K562 (cell line): ENCODE results near the gene CXCR5. TPM values are rescaled to one million over a fixed set of nuclear protein-coding genes. Genes with fewer than 3 reads are reported as not detected.

Experiments used
- ATAC-seq: fragments of 200-7000 bp; cut with Tn5 transposase; 3 replicates; pipeline ENCODE4 v1.9.1; 2020; ENCODE audit warnings: moderate library complexity
- BruUV-seq: library from RNA; stranded (reverse); fragments of 400-500 nt; replicated peaks from 2 replicates; lab custom pipeline; 2021; lab: Mats Ljungman, UMichigan
- CTCF ChIA-PET: fragments of 300-600 bp; formaldehyde crosslinking; extraction: SDS; loops from one replicate; lab custom pipeline; 2021; ENCODE audit warnings: low intra/inter-chr PET ratio; lab: Yijun Ruan, JAX
- POLR2A ChIA-PET: fragments of 300-600, 350-650 bp; sonication (Branson Sonifier 250); formaldehyde crosslinking; extraction: SDS; loops from one replicate; lab custom pipeline; 2021; ENCODE audit warnings: antibody characterized with exemption, inconsistent platforms; lab: Yijun Ruan, JAX
- DNase-seq, 4 experiments: peaks; one replicate each; pipeline versions ENCODE4 v3.0.0 to v3.0.0-alpha.2; 2011 to 2018; ENCODE audit warnings: low spot score in 3 of 4, mixed read lengths in 3 of 4; ENCODE audit errors: extremely low read depth in 1 of 4
- FAIRE-seq: peaks from 2 replicates; lab custom pipeline; 2011; peaks lifted over from hg19 to GRCh38; lab: Jason Lieb, UNC
- H2AFZ ChIP-seq: 2 replicates; pipeline ENCODE4 v1.6.0; 2011; ENCODE audit warnings: low read depth, low read length, control low read depth, inconsistent platforms
- H3K27ac ChIP-seq: fragments of 200-600 bp; 3 replicates; pipeline ENCODE4 v1.8.0; 2011; ENCODE audit warnings: low read depth, mild to moderate bottlenecking, control low read depth, inconsistent platforms, low read length, moderate library complexity, mixed read lengths; ENCODE audit errors: extremely low read depth
- H3K27me3 ChIP-seq, 2 experiments: fragments of 300-600 bp in 1 of 2; 2 replicates in 1 of 2; 3 replicates in 1 of 2; pipeline versions ENCODE4 v1.6.0 to v1.8.0; 2011; ENCODE audit warnings: inconsistent platforms in 2 of 2, low read length in 2 of 2, mild to moderate bottlenecking in 1 of 2, mixed read lengths in 1 of 2, moderate library complexity in 1 of 2; ENCODE audit not compliant: control insufficient read depth in 2 of 2, insufficient read depth in 2 of 2
- H3K36me3 ChIP-seq: fragments of 300-600 bp; 3 replicates; pipeline ENCODE4 v1.8.0; 2011; ENCODE audit warnings: mild to moderate bottlenecking, low read length, inconsistent platforms; ENCODE audit not compliant: control insufficient read depth, insufficient read depth
- H3K4me1 ChIP-seq, 2 experiments: fragments of 200-600 bp in 1 of 2; replicated peaks in 1 of 2; 2 replicates in 1 of 2; 3 replicates in 1 of 2; pipeline versions ENCODE4 v1.5.1 to v1.8.0; 2011; ENCODE audit warnings: inconsistent platforms in 2 of 2, low read length in 2 of 2, mild to moderate bottlenecking in 1 of 2, mixed read lengths in 1 of 2, moderate library complexity in 1 of 2; ENCODE audit not compliant: control insufficient read depth in 2 of 2, insufficient read depth in 2 of 2
- H3K4me2 ChIP-seq: 2 replicates; pipeline ENCODE4 v1.6.1; 2011; ENCODE audit warnings: low read length, control low read depth, inconsistent platforms, mixed read lengths; ENCODE audit not compliant: insufficient read depth
- H3K4me3 ChIP-seq: fragments of 200-600 bp; sonication (generic), shearing (Covaris generic); 2 replicates; pipeline ENCODE4 v1.5.1; 2016; ENCODE audit warnings: control low read depth, inconsistent platforms
- H3K79me2 ChIP-seq: fragments of 200-600 bp; 3 replicates; pipeline ENCODE4 v1.8.0; 2011; ENCODE audit warnings: low read length, inconsistent platforms; ENCODE audit not compliant: control insufficient read depth, insufficient read depth
- H3K9ac ChIP-seq, 2 experiments: 2 replicates each; pipeline versions ENCODE4 v1.6.0 to v1.6.1; 2011; ENCODE audit warnings: low read depth in 2 of 2, low read length in 2 of 2, control low read depth in 1 of 2, inconsistent platforms in 1 of 2, mild to moderate bottlenecking in 1 of 2, mixed read lengths in 1 of 2; ENCODE audit not compliant: insufficient read depth in 1 of 2
- H3K9me1 ChIP-seq: one replicate; pipeline ENCODE4 v1.6.0; 2011; ENCODE audit warnings: inconsistent platforms, mild to moderate bottlenecking, low read length, moderate library complexity; ENCODE audit not compliant: control insufficient read depth, insufficient read depth
- H3K9me3 ChIP-seq: replicated peaks from 2 replicates; pipeline ENCODE4 v1.5.1; 2011; ENCODE audit warnings: low read depth, low read length, inconsistent platforms; ENCODE audit not compliant: control insufficient read depth, insufficient read depth
- H4K20me1 ChIP-seq: replicated peaks from 2 replicates; pipeline ENCODE4 v1.6.1; 2011; ENCODE audit warnings: low read length, inconsistent platforms, mixed read lengths; ENCODE audit not compliant: control insufficient read depth, insufficient read depth
- ARID1B ChIP-seq: fragments of 450-650 bp; IDR thresholded peaks from 2 replicates; pipeline ENCODE4 v1.6.1; 2016; ENCODE audit warnings: antibody characterized with exemption, mild to moderate bottlenecking, inconsistent platforms
- NRF1 ChIP-seq, 2 experiments: fragments of 450-650 bp; IDR thresholded peaks in 1 of 2; conservative IDR thresholded peaks in 1 of 2; 2 replicates each; pipeline ENCODE4 v1.6.1; 2014; ENCODE audit warnings: mild to moderate bottlenecking in 2 of 2
- WGBS: fragments of 100-300 bp; shearing (Covaris generic); methylation state at CpG from one replicate; pipeline ENCODE4 v1.1.6; 2016; ENCODE audit warnings: low coverage, mixed read lengths; ENCODE audit not compliant: insufficient coverage; ENCODE audit errors: missing lambda C conversion rate; 5-methylcytosine and 5-hydroxymethylcytosine counted together
- in situ Hi-C: fragments of 300-500 bp; cut with MboI; formaldehyde crosslinking; loops from 4 replicates; pipeline ENCODE4 v1.15.0; 2018; ENCODE audit warnings: inconsistent platforms, mixed read lengths
- intact Hi-C: fragments of 100-400 bp; cut with micrococcal nuclease; formaldehyde crosslinking; loops from 2 replicates; pipeline ENCODE4 v1.14.2; 2022
- polyA plus RNA-seq, 8 experiments: library from polyadenylated mRNA; depleted of rRNA in 4 of 8; stranded (reverse) in 5 of 8; unstranded in 3 of 8; fragments of >200 nt; fragmentation: Nextera tagmentation in 2 of 8; fragmentation: Illumina TruSeq in 1 of 8; extraction: Ambion mirVana in 2 of 8; extraction: Trizol in 1 of 8; gene quantifications; 2 replicates each; pipeline versions ENCODE4 v1.2.1 to v1.2.3, GENCODE V29; 2011 to 2014; ENCODE audit warnings: inconsistent platforms in 1 of 8, missing spikeins in 1 of 8
- total RNA-seq, 7 experiments: library from RNA; depleted of rRNA in 6 of 7; stranded (reverse); fragments of >200 nt in 6 of 7; fragmentation: Illumina TruSeq in 2 of 7; extraction: Trizol in 2 of 7; gene quantifications; 2 replicates each; pipeline versions ENCODE4 v1.2.1 to v1.2.3, GENCODE V29; 2011 to 2021; ENCODE audit warnings: low replicate concordance in 1 of 7

Gene CXCR5
- total and polyA plus RNA-seq, 9 of the 15 experiments (the other 6 are each of a cell fraction or from before 2014, with no cell fraction given) = 0.03 to 0.06 TPM; not detected in 7

- intact Hi-C loops (no loop called here), in situ Hi-C loops (no loop called here)
- Histone ChIP-seq H2AFZ (peak overlapping the region; percentile 44), H3K36me3 (no peaks in the 10 kb centered on the region), H3K9me3 (no peaks in the 10 kb centered on the region), H3K4me2 (peak overlapping the region; percentile 94), H3K4me3 (peak overlapping the region; percentile 54), H4K20me1 (no peaks in the 10 kb centered on the region), H3K4me1 (peaks cover 58 to 88% of the 10 kb centered on the region in 2 experiments), H3K27me3 (no peaks in the 10 kb centered on the region), H3K9me1 (no peaks in the 10 kb centered on the region), H3K79me2 (peaks cover 38% of the 10 kb centered on the region), H3K9ac (peak overlapping the region; percentile 68 to 93), H3K27ac (peak overlapping the region; percentile 58)
- ChIA-PET CTCF (interaction anchor here (3.8 kb wide), 1 partner anchor 16 kb away, joined by 13 read pairs; no protein-coding TSS in a partner anchor), POLR2A (interaction anchor here (0.6 to 3.1 kb wide), 5 partner anchors 11 to 136 kb away, joined by 3 to 16 read pairs (median 4); no protein-coding TSS in a partner anchor)
- peak in 1 of 4 experiments; percentile 30 for DNase-seq
- no TSS peak for BruUV-seq
- no peak for ATAC-seq
- no peak for TF ChIP-seq ARID1B
- peak in 1 of 2 experiments; percentile 61; a peak in 2 of 4 replicates for TF ChIP-seq NRF1 (conservative IDR thresholded peaks at IDR 0.05 in 1 of 2, IDR thresholded peaks at IDR 0.05 in 1 of 2)
- WGBS = 25% methylated on average over 5 of the region's 7 CpGs
- FAIRE-seq = peak; percentile 11
Measured at GRCh38 chr11:118923721-118924587, 40.3 kb downstream of the CXCR5 start.
